CD4-positive, alpha-beta T cell (primary cell): ENCODE measurements around the gene KIAA1328. TPM values are rescaled to one million over a fixed set of nuclear protein-coding genes. Genes with fewer than 3 reads are reported as not detected.

Source experiments
- ATAC-seq: fragments of 200-7000 bp; cut with Tn5 transposase; one replicate; pipeline ENCODE4 v1.10.0; 2022; ENCODE audit warnings: mild to moderate bottlenecking; ENCODE audit not compliant: poor library complexity
- CTCF ChIA-PET: fragments of 350-600 bp; sonication (Branson Sonifier 250); formaldehyde crosslinking; loops from one replicate; lab custom pipeline; 2021; ENCODE audit warnings: antibody characterized with exemption, inconsistent platforms; lab: Charles Lee
- POLR2A ChIA-PET: fragments of 350-600 bp; sonication (Branson Sonifier 250); formaldehyde crosslinking; loops from one replicate; lab custom pipeline; 2021; ENCODE audit warnings: antibody characterized with exemption, inconsistent platforms; lab: Charles Lee
- DNase-seq, 14 experiments: peaks; one replicate each; pipeline ENCODE4 v3.0.0-alpha.2; 2013 to 2020; ENCODE audit warnings: mixed read lengths in 2 of 14
- H3K27ac ChIP-seq, 2 donors: one replicate each; pipeline versions ENCODE4 v1.5.1 to v1.7.0; 2013; ENCODE audit warnings: low read length in 2 of 2, low read depth in 1 of 2, mild to moderate bottlenecking in 1 of 2
- H3K27me3 ChIP-seq, 2 experiments: 1 replicate in 1 of 2; 2 replicates in 1 of 2; pipeline versions ENCODE4 v1.6.1 to v1.7.0; 2013; ENCODE audit warnings: low read length in 2 of 2, control low read depth in 1 of 2, mild to moderate bottlenecking in 1 of 2, moderate library complexity in 1 of 2; ENCODE audit not compliant: insufficient read depth in 2 of 2, control insufficient read depth in 1 of 2
- H3K36me3 ChIP-seq: one replicate; pipeline ENCODE4 v1.6.1; 2013; ENCODE audit warnings: low read length, control low read depth; ENCODE audit not compliant: insufficient read depth
- H3K4me1 ChIP-seq: one replicate; pipeline ENCODE4 v1.6.1; 2013; ENCODE audit warnings: low read length, control low read depth; ENCODE audit not compliant: insufficient read depth
- H3K4me3 ChIP-seq: one replicate; pipeline ENCODE4 v1.5.1; 2013; ENCODE audit warnings: mild to moderate bottlenecking, low read length, moderate library complexity
- H3K9me3 ChIP-seq, 2 experiments: 1 replicate in 1 of 2; 2 replicates in 1 of 2; pipeline versions ENCODE4 v1.6.1 to v1.7.0; 2013; ENCODE audit warnings: low read length in 2 of 2, mild to moderate bottlenecking in 2 of 2, control low read depth in 1 of 2, moderate library complexity in 1 of 2; ENCODE audit not compliant: control insufficient read depth in 1 of 2, insufficient read depth in 1 of 2
- H3K27ac Mint-ChIP-seq: one replicate; pipeline ENCODE4 v1.8.0; 2020; ENCODE audit warnings: mixed read lengths
- H3K27me3 Mint-ChIP-seq: one replicate; pipeline ENCODE4 v1.8.0; 2021; ENCODE audit warnings: mixed read lengths
- H3K36me3 Mint-ChIP-seq: one replicate; pipeline ENCODE4 v1.8.0; 2021; ENCODE audit warnings: low read depth, mixed read lengths
- H3K4me1 Mint-ChIP-seq: one replicate; pipeline ENCODE4 v1.8.0; 2021; ENCODE audit warnings: low read depth, mixed read lengths
- H3K4me3 Mint-ChIP-seq: one replicate; pipeline ENCODE4 v1.8.0; 2020; ENCODE audit warnings: mild to moderate bottlenecking, mixed read lengths
- H3K9me3 Mint-ChIP-seq: one replicate; pipeline ENCODE4 v1.8.0; 2020; ENCODE audit warnings: mixed read lengths
- intact Hi-C, 2 experiments: fragments of 100-400 bp; cut with DNase I in 1 of 2; cut with micrococcal nuclease in 1 of 2; formaldehyde crosslinking; loops; one replicate each; pipeline versions ENCODE4 v1.15.1 to v1.9.0; 2023 to 2025; cut with DNase I, micrococcal nuclease
- total RNA-seq, 174 experiments: library from RNA in 2 of 174; stranded (reverse) in 2 of 174; gene quantifications; one replicate each; pipeline ENCODE4 v1.2.3 and lab custom pipeline; 2021 to 2026
- TF ChIP-seq, protein P1 (sequence below): fragments of 200-600 bp; IDR thresholded peaks from one replicate; pipeline ENCODE4 v1.8.0; 2022; ENCODE audit warnings: antibody characterized with exemption, mild to moderate bottlenecking

KIAA1328 gene
- total RNA-seq, 2 experiments from 2014 or later, result 8.7 to 9.4 TPM

- Mint-ChIP-seq H3K9me3 (peaks cover 4% of the 10 kb centered on the region), H3K27me3 (no peaks in the 10 kb centered on the region), H3K27ac (no peak overlapping the region), H3K4me3 (no peak overlapping the region), H3K36me3 (peaks cover 48% of the 10 kb centered on the region), H3K4me1 (no peaks in the 10 kb centered on the region)
- Histone ChIP-seq H3K9me3 (peaks cover 0 to 7% of the 10 kb centered on the region in 2 experiments), H3K4me1 (no peaks in the 10 kb centered on the region), H3K27ac (no peak overlapping the region), H3K36me3 (no peaks in the 10 kb centered on the region), H3K4me3 (no peak overlapping the region), H3K27me3 (no peaks in the 10 kb centered on the region)
- TF ChIP-seq, protein P1, sequence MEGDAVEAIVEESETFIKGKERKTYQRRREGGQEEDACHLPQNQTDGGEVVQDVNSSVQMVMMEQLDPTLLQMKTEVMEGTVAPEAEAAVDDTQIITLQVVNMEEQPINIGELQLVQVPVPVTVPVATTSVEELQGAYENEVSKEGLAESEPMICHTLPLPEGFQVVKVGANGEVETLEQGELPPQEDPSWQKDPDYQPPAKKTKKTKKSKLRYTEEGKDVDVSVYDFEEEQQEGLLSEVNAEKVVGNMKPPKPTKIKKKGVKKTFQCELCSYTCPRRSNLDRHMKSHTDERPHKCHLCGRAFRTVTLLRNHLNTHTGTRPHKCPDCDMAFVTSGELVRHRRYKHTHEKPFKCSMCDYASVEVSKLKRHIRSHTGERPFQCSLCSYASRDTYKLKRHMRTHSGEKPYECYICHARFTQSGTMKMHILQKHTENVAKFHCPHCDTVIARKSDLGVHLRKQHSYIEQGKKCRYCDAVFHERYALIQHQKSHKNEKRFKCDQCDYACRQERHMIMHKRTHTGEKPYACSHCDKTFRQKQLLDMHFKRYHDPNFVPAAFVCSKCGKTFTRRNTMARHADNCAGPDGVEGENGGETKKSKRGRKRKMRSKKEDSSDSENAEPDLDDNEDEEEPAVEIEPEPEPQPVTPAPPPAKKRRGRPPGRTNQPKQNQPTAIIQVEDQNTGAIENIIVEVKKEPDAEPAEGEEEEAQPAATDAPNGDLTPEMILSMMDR, result no peak
- ATAC-seq, result no peak
- intact Hi-C loops, result no loop called here
- DNase-seq, result no peak
- CTCF ChIA-PET, result no interaction called here
- POLR2A ChIA-PET, result no interaction called here
Observed at GRCh38 chr18:37225279-37225678, 396.4 kb downstream of the KIAA1328 start.

DNA sequence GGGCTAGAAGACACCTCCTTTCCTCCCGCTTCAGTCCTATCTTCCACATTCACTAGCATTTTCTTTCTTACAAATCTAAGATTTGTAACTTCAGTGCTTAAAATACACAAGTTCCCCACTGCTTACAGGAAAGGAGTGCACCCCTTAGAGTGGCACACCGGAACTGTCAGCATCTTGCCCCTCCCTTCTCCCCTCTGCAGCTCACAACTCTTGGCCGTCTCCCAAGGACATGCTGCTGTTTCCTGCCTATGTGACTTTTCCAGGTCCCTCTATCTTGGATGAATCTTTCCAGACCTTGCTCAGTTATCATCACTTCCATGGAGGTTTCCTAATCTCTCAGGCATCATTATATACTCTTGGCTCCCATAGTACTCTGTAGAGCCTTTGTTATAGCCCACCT lies 401.8 kb downstream of the KIAA1328 start:
- DNase-seq, result no peak
- no peak overlapping the region for H3K4me3 Mint-ChIP-seq
- TF ChIP-seq, protein P1, result no peak
- Histone ChIP-seq H3K27me3 (no peaks in the 10 kb centered on the region), H3K4me3 (no peak overlapping the region), H3K4me1 (no peaks in the 10 kb centered on the region), H3K36me3 (no peaks in the 10 kb centered on the region), H3K9me3 (peaks cover 0 to 7% of the 10 kb centered on the region in 2 experiments), H3K27ac (no peak overlapping the region)
- intact Hi-C loops, result no loop called here
- H3K27ac Mint-ChIP-seq, result no peak overlapping the region
- no peaks in the 10 kb centered on the region for H3K4me1 Mint-ChIP-seq
- POLR2A ChIA-PET, result no interaction called here
- peaks cover 11% of the 10 kb centered on the region for H3K36me3 Mint-ChIP-seq
- peaks cover 4% of the 10 kb centered on the region for H3K9me3 Mint-ChIP-seq
- CTCF ChIA-PET, result no interaction called here
- no peaks in the 10 kb centered on the region for H3K27me3 Mint-ChIP-seq
- ATAC-seq, result no peak

DNA sequence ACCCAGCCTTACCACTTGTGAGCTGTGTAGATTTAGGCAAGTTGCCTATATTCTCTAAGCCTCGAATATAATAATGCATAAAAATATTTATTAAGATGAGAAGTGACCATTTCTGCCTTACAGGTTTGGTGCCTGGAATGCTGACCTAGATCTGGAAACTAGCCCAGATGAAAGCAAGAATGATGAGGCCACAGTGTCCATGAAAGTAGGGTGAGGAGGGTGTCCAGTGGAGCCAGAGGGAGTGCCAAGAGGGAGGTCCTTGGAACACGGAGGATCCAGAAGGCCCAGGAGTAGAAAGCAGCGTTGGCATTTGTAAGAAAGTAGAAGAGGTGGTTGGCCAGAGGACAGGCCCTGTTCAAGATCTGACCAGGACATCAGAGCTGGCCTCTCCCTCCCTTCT lies 402.3 kb downstream of the KIAA1328 start:
- POLR2A ChIA-PET, result no interaction called here
- ATAC-seq, result no peak
- DNase-seq, result no peak

More for the DNA sequence above, 402.3 kb downstream of the KIAA1328 start:
- Mint-ChIP-seq H3K27me3 (no peaks in the 10 kb centered on the region), H3K4me3 (no peak overlapping the region), H3K36me3 (peaks cover 6% of the 10 kb centered on the region), H3K27ac (no peak overlapping the region), H3K9me3 (peaks cover 2% of the 10 kb centered on the region), H3K4me1 (no peaks in the 10 kb centered on the region)
- intact Hi-C loops, result no loop called here
- H3K4me1 ChIP-seq, result no peaks in the 10 kb centered on the region
- H3K27ac ChIP-seq, result no peak overlapping the region
- no peaks in the 10 kb centered on the region for H3K27me3 ChIP-seq
- CTCF ChIA-PET, result no interaction called here
- H3K36me3 ChIP-seq, result no peaks in the 10 kb centered on the region
- no peak overlapping the region for H3K4me3 ChIP-seq
- TF ChIP-seq, protein P1, result no peak
- peaks cover 0 to 7% of the 10 kb centered on the region in 2 experiments for H3K9me3 ChIP-seq
